HG03045 (cell line): Measurements from ENCODE around the gene NPIPB8.
"Not testable (repeated sequence)": the region's sequence is repeated elsewhere in the genome, so short reads cannot be mapped to it uniquely, and the experiment has no call there.

ENCODE experiments used
- ATAC-seq: cut with Tn5 transposase; IDR thresholded peaks from one replicate; pipeline ENCODE4 v1.9.1; 2021; ENCODE audit warnings: mild to moderate bottlenecking, moderate library complexity; ENCODE audit not compliant: unreplicated experiment

NPIPB8 gene

DNA sequence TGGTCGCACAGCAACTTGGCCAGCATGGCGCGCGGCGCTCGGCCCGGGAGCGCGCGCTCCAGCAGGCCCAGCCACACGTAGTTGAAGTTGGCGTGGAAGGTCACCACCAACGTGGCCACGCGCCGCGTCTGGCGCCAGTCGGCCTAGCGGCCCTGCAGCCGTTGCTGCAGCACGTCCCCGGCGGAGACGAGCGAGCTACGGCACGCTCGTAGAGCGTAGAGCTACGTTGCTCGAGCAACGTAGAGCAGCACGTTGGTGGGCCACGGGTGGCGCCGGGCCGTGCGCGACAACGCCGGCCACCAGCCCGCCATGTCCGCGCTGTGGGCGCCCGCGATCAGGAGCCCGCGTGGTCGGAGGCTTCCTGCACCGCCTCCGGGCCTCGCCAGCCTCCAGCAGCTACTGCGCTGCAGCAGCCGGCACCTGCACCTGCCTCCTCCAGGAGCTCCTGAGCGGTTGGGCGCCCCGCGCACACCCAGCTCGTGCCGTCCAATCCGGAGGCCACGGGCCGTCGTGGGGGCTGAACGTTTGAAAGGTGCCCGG, 14.6 kb upstream of the NPIPB8 start:
- ATAC-seq, result no peak

DNA sequence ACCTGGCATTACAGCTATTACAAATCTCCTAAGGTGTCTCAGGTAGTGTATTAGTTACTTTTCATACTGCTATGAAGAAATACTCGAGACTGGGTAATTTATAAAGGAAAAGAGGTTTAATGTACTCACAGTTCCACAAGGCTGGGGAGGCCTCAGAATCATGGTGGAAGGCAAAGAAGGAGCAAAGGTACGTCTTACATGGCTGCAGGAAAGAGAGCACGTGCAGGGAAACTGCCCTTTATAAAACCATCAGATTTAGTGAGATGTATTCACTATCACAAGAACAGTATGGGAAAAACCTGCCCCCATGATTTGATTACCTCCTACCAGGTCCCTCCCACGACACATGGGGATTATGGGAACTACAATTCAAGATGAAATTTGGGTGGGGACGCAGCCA, 7.0 kb upstream of the NPIPB8 start:
- not testable (repeated sequence) for ATAC-seq

DNA sequence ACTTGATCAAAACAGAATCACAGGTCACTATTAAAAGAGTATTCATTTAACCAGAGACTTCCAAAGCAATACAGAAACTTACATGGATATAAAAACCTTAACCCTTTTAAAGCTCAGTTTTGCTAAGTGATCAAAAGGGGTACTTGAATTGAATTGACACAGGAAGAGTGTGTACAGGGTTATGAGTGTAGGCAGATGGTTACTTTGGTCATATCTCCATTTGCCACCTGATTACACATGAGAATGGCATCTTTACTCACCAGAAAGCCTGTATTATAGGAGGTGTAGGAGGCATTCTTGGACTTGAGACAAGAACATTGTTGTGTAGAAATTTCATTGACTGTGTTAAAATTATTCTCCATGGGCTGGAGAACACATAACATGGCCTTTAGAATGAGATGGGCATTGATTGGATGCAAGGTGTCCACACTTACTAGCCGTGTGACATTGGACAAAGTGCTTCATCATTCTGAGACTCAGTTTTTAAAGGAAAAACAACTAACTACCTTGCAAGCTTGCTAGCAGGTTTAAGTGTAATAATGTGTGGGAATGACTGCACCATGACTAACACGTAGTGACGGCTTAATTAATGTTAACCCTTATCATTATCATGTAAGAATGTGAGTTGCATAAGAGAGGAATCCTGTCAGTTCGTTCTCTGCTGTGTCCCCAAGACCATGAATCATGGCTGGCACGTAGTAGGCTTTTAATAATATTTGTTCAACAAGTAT, 1.6 kb upstream of the NPIPB8 start:
- not testable (repeated sequence) for ATAC-seq

DNA sequence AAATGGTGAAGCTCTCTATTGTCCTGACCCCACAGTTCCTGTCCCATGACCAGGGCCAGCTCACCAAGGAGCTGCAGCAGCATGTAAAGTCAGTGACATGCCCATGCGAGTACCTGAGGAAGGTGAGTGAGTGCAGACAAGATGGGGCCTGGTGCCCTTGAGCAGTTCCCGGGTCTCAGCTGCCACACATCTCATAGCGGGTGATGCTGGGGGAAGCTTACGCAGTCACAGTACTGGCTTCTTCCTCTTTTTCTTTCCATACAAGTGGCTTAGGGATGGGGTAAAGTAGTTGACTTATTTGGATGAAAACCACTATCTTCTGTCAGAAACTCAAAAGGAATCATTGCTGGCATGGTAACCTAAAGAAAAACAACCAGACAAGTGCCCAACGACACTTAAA, 494 bp downstream of the NPIPB8 start:
- not testable (repeated sequence) for ATAC-seq

DNA sequence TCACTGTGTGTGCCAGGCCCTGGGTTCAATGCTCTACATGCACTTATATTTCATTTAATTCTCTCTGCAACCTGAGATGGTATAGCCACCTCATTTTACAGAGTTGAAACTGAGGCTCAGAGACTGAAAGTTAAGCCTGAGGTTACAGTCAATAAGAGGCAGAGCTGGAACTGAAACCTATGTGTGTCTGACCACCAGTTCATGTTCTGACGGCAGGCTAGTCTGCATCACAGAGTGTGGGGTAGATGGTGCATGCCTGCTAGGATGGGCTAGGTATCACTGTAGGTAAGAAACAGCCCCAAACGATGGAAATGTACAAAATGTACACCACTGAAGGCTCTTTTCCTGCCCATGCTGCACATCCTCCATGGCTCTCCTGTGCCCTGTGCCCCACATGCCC, 2.1 kb downstream of the NPIPB8 start:
- ATAC-seq, result not testable (repeated sequence)

DNA sequence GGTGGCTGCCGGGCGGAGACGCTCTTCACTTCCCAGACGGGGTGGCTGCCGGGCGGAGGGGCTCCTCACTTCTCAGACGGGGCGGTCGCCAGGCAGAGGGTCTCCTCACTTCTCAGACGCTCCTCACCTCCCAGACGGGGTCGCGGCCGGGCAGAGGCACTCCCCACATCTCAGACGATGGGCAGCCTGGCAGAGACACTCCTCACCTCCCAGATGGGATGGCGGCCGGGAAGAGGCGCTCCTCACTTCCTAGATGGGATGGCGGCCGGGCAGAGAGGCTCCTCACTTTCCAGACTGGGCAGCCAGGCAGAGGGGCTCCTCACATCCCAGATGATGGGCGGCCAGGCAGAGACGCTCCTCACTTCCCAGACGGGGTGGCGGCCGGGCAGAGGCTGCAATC, 28.4 kb downstream of the NPIPB8 start:
- not testable (repeated sequence) for ATAC-seq

DNA sequence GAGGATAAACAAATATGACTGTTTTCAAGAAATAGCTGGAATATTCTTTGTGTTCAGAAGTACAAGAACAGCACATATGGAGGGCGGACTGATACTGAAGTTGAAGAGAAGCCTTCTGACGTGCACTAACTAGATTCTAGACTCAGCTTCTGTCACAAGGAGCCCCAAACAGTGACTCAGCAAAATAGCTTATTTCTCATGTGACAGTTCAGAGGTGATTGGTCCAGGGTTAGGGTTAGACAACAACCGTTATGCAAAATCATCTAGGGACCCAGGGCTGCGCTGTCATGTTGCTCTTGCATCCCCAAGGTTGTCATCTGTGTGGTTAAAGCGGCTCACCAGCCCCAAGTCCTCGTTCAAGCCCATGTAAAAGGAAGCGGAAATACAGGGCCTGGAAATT, 29.6 kb downstream of the NPIPB8 start:
- not testable (repeated sequence) for ATAC-seq

DNA sequence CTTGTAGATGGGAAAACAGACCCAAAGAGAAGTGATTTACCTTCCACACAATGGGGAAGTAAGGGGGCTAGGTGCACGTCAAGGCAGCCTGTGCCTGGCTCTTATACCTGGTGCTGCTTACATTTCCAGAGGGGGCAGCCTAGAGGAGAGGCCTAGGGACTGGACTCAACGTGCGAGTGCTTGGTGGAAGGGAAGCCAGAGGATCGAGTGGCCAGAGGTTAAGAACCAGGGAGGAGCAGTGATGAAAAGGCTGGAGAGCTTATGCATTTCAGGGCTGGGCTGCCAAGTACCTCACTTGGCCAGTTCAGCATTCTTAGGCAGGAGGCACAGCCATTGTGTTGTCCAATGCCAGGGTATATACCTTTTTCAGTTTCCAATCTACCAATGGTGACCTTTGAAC, 30.3 kb downstream of the NPIPB8 start:
- ATAC-seq, result not testable (repeated sequence)

DNA sequence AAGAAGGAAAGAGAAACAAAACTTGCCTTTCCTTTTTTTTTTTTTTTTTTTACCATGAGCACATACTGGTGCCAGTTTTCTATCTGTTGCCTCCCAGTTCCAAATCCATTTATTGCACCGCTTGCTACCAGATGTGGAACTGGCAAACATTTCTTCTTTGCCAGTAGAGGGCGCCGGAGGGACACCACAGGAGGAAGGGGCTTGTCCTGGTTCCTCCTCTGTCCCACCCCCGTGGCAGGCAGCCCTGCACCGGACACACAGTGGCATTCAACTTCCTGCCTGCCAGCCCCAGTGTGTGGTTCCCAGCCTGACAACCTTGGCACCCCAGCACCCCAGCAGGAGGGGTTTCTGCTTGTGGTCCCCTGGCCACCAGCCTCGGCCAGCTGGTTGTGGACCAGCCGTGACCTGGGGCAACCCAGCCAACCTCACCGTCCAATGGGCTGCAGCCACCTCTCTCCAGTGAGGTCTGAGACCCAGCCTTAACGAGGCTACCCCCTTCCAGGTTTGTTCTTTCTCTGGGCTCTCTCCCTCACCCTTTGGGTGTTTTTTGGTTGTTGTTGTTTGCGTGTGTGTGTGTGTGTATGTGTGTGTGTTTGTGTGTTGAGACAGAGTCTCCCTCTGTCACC, 50.6 kb downstream of the NPIPB8 start:
- ATAC-seq, result not testable (repeated sequence)

DNA sequence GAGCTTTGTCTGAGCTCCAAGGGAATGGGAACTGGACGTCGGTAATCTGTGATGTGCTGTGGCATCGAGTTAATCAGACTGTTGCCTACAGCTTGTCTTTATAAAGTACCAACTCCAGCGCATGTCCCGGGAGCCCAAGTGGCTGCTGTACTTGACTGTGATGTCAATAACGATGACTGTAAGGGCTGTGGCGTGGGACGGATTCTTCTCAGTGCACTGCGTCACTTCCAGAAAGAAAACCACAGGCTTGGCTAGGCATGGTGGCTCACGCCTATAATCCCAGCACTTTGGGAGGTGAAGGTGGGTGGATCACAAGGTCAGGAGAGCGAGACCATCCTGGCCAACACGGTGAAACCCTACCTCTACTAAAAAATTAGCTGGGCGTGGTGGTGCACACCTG, 51.6 kb downstream of the NPIPB8 start:
- ATAC-seq, result not testable (repeated sequence)

DNA sequence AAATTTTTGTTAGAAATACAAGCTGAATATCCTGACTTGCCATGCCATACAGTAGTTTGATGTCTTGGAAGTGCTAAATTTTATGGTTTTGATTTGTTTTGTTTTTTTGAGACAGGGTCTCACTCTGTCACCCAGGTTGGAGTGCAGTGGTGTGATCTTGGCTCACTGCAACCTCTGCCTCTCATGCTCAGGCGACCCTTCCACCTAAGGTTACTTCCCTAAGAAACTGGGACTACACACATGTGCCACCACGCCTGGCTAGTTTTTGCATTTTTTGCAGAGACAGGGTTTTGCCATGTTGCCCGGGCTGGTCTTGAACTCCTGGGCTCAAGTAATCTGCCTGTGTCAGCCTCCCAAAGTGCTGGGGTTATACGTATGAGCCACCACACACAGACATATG, 53.9 kb downstream of the NPIPB8 start:
- ATAC-seq, result not testable (repeated sequence)

DNA sequence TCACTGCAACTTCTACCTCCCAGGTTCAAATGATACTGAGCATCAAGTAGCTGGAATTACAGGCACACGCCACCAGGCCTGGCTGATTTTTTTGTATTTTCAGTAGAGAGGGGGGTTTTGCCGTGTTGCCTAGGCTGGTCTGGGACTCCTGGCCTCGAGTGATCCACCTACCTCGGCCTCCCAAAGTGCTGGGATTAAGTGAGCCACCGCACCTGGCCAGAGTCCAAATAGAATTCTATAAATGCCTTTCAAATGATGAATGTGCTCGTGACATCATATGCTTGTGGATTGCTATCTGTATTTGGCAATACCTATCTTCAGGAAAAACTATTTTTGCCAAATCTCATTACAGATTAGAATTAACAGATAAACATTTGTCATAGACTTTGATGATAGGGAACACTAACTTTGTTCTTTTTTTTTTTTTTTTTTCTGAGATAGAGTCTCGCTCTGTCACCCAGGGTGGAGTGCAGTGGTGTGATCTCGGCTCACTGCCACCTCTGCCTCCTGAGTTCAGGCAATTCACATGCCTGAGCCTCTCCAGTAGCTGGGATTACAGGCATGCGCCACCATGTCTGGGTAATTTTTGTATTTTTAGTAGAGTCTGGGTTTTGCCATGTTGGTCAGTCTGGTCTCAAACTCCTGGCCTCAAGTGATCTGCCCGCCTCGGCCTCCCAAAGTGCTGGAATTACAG, 55.5 kb downstream of the NPIPB8 start:
- not testable (repeated sequence) for ATAC-seq

DNA sequence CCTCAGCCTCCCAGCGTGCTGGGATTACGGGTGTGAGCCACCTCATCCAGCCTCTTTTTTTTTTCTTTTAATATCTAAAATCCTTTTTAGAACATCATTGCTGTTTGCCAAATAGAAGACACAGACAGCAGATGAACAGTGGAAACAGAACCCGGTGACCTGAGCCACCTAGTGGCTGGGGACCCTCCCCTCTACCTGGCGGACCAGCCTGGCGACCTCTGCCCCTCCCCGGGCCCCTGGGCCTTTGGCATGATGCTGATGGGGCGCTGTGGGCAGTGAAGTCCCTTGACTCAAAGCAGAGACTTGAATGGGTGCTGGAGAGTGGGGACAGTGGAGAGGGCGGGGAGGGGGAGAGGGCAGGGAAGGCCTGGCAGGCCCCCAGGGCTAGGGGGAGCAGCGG, 61.9 kb downstream of the NPIPB8 start:
- ATAC-seq, result not testable (repeated sequence)

DNA sequence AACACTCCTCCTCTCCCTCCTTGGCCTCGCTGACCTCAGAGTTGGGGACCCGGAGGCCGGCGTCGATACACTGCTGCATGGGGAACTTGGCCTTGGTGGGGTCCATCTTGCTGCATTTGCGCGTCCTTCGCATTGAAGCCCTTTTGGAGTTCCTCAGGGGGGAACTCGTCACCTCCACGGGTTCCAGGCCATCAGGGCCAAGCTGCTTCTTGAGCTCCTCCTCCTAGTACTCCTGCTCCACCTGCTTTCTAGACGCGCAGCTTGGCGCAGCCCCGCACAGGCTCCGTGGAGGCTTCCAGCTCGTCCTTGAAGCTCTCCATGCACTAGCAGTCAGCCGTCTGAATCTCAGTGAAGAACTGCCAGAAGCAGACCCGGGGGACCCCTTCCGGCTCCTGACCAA, 62.5 kb downstream of the NPIPB8 start:
- not testable (repeated sequence) for ATAC-seq

DNA sequence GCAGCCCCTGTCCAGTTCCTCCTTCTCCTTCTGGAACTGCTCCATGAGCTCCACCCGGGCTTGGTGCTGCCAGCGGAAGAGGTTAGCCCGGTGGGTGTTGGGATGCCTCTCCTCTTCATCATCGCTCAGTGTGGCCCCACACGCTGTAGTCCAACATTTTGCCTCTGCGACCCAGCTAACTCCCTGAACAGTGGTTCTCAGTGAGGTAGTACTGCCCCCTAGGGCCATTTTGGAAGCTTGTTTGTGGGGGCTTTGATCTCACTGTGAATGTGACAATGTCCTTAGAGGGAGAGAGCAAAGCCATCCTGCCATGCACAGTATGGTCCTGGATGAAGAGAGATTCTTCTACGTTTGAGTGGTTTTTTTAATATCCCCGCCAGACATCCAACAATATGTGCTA, 63.5 kb downstream of the NPIPB8 start:
- ATAC-seq, result not testable (repeated sequence)

DNA sequence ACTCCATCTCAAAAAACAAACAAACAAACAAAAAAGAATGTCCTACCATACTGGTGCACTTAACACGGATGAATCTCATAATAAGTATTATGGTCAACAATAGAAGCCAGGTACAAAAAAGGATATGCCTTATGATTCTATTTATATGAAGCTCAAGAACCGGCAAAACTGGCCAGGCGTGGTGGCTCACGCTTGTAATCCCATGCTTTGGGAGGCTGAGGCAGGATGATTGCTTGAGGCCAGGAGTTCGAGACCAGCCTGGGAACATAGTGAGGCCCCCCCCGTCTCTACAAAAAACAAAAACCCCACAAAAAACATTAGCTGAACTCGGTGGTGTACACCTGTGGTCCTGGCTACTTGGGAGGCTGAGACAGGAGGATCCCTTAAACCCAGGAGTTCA, 66.4 kb downstream of the NPIPB8 start:
- ATAC-seq, result not testable (repeated sequence)
